Measurements from ENCODE around the gene SCAMP2. TPM values are rescaled to one million over a fixed set of nuclear protein-coding genes. Genes with fewer than 3 reads are reported as not detected.

SCAMP2 gene
- total and polyA plus RNA-seq, 2 experiments from 2014 or later = 34.7 to 51.3 TPM

- Histone ChIP-seq H3K9me2 (ENCODE audit: insufficient read depth) (no peaks in the 10 kb centered on the region), H3K79me2 (replicated peaks; ENCODE audit: insufficient read depth) (peaks cover 13% of the 10 kb centered on the region), H3K4me3 (peak overlapping the region; percentile 99), H3F3A (replicated peaks; ENCODE audit: low read depth) (peaks cover 7% of the 10 kb centered on the region; the same call in 1 of the 2 replicates), H3K36me3 (ENCODE audit: insufficient read depth) (peaks cover 15% of the 10 kb centered on the region), H3K27ac (ENCODE audit: low read depth) (peak overlapping the region; percentile 79), H3K27me3 (ENCODE audit: insufficient read depth) (no peaks in the 10 kb centered on the region), H4K20me1 (replicated peaks; ENCODE audit: insufficient read depth) (peaks cover 4% of the 10 kb centered on the region; the same call in 1 of the 2 replicates), H3K4me1 (ENCODE audit: insufficient read depth) (peaks cover 6% of the 10 kb centered on the region), H3K4me2 (peak overlapping the region; percentile 94), H2AFZ (peak overlapping the region; percentile 100)
- Mint-ChIP-seq H3K9me3 (peaks cover 6% of the 10 kb centered on the region; the same call in 2 of the 3 replicates), H3K27ac (peak overlapping the region; percentile 92), H3K4me1 (peaks cover 16% of the 10 kb centered on the region), H3K4me3 (peak overlapping the region; percentile 97), H3K36me3 (ENCODE audit: low read depth) (peaks cover 67% of the 10 kb centered on the region), H3K27me3 (ENCODE audit: insufficient read depth, low read depth, poor library complexity) (peaks cover 5% of the 10 kb centered on the region)
- DNase-seq (ENCODE audit: low spot score) (peak; percentile 57), ATAC-seq (peak; percentile 49)
- TF ChIP-seq ZNF331 (CRISPR knock-in tag; IDR thresholded peaks at IDR 0.05; ENCODE audit: low read depth) (no peak), EZH2 (IDR thresholded peaks at IDR 0.05; ENCODE audit: low read depth, unreplicated experiment) (no peak), ETS1 (IDR thresholded peaks at IDR 0.05) (no peak), ZNF462 (CRISPR knock-in tag; IDR thresholded peaks at IDR 0.05) (no peak), POLR2AphosphoS5 (IDR thresholded peaks at IDR 0.05; ENCODE audit: low read depth) (no peak), JUNB (IDR thresholded peaks at IDR 0.05; ENCODE audit: unreplicated experiment) (no peak), STAT1 (IDR thresholded peaks at IDR 0.05; ENCODE audit: unreplicated experiment) (no peak), CTCF (conservative IDR thresholded peaks at IDR 0.05; ENCODE audit: low read depth in 2 of 2) (no peak), EZH2phosphoT487 (IDR thresholded peaks at IDR 0.05; ENCODE audit: unreplicated experiment) (no peak), NANOG (IDR thresholded peaks at IDR 0.05; ENCODE audit: borderline replicate concordance) (no peak), ZNF114 (CRISPR knock-in tag; IDR thresholded peaks at IDR 0.05) (no peak), REST (IDR thresholded peaks at IDR 0.05; ENCODE audit: unreplicated experiment) (no peak), CREB1 (CRISPR knock-in tag; IDR thresholded peaks at IDR 0.05; ENCODE audit: low read depth) (no peak)
Observed at GRCh38 chr15:74906067-74906449, 32.9 kb upstream of the SCAMP2 start.

All from GM23338 (cell line).